Cerebellar cortex (tissue), 1 donor: ENCODE results near the gene TRIO.

Source experiments
- DNase-seq: peaks from one replicate; pipeline ENCODE4 v3.0.0-alpha.2; 2015; ENCODE audit warnings: low spot score

TRIO gene

GRCh38 chr5:14123551-14123950, 19.6 kb upstream of the TRIO start:
- DNase-seq: no peak

- no peak for DNase-seq
Observed at GRCh38 chr5:14123974-14124482, 19.1 kb upstream of the TRIO start.

- no peak for DNase-seq
Observed at GRCh38 chr5:14125262-14125661, 17.9 kb upstream of the TRIO start.

DNA sequence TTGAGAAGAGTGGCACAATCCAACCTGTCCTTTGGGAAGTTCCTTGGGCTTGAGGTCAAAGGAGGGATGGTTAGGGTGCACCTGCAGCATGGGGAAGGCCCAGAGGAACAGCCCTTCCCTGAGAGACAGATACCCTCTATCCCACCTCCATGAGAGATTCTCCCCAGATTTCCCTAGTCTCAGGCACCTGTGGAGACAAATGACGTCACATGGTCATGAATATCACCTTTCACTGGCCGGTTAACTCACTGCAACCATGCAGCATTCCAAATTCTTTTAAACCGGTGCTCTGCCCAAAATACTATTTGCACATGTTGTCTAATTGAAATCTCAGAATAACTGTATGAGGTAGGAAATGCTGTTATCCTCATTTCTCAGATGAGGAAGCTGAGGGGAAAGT, 15.6 kb upstream of the TRIO start:
- no peak for DNase-seq

- no peak for DNase-seq
Observed at GRCh38 chr5:14128079-14128478, 15.1 kb upstream of the TRIO start.

- DNase-seq: no peak
Observed at GRCh38 chr5:14129123-14129522, 14.0 kb upstream of the TRIO start.

DNA sequence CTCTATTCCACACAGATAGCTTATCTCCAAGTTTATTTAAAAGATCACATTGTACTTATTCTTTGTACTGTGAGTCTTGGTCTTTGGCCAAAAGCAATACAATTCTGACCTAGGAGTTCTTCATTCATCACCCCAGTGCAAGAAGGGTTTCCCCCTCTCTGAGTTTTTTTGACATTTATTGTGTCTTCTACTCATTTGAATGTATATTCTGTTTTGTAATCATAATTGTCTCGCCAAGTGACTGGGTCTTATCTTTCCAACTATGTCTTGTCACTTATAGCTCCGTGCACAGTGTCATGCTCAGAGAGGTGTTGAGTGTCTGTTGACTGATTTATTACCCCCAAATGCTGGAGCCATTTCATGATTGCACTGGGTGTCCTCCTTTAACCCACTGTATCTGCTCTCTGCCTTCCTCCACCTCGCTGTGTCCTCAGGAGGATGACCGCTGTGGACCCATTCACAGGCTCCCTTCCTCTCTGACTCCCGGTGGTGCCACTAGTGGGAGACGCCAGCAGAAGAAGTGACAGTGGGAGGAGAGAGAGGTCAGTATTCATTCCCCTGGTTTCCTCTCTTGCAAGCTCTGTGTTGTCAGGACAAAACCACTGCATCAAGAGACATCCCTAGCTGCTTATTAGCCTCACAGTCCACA, 11.2 kb upstream of the TRIO start:
- DNase-seq: no peak

GRCh38 chr5:14133394-14133793, 9.7 kb upstream of the TRIO start:
- DNase-seq: no peak

GRCh38 chr5:14134083-14134482, 9.1 kb upstream of the TRIO start:
- DNase-seq: no peak

DNA sequence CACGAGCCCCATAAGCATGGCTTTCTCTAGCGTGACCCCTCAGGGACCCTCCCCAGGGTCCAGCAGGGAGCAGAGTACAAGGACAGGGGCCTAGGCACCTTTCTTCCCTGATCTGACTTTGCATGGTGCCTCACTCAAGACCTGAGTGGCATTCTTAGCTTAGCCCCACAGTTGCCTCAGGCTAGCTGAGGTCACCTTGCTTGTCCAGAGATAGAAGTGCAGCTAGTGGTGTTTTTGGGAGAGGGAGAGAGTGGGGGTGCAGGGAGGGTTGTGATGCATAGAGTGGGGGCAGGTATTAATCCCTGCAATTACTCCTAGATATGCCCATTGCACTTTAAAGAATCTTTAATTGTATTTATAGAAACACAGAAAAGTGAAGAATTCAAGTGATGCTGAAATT, 8.4 kb upstream of the TRIO start:
- DNase-seq: no peak

DNA sequence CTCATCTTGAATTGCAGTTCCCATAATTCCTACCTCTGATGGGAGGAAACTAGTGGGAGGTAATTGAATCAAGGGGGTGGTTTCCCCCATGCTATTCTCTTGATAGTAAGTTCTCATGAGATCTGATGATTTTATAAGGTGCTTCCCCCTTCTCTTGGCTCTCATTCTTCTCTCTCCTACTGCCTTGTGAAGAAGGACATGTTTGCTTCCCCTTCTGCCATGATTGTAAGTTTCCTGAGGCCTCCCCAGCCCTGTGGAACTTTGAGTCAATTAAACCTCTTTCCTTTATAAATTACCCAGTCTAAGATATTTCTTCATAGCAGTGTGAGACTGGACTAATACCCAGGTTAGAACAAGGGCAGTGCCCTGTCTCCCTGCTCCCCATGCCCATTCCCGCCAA, 7.5 kb upstream of the TRIO start:
- no peak for DNase-seq

- no peak for DNase-seq
Observed at GRCh38 chr5:14136228-14136627, 6.9 kb upstream of the TRIO start.

GRCh38 chr5:14138608-14139540, 4.3 kb upstream of the TRIO start:
- no peak for DNase-seq

DNA sequence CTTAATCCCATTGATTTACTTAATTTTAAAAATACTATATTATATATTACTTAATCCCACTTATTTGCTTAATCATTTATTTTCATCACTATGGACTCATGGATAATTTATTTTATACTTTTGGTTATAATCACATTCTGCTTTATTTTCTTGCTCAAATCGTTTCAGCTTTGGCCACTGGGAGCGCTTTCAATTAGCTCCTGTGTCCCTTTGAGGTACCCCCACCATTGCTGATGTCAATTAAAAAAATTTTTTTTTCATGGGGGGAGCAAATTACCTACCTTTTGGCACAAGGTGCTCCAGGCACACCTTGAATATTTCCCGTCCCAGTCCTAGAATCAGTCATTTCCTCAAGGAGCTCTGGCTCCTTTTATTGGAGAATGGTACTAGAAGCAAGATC, 1.4 kb upstream of the TRIO start:
- DNase-seq: no peak

- DNase-seq: no peak
Observed at GRCh38 chr5:14142202-14142826, 828 bp upstream of the TRIO start.

GRCh38 chr5:14143546-14143840, 351 bp downstream of the TRIO start:
- no peak for DNase-seq

- DNase-seq: no peak
Observed at GRCh38 chr5:14143841-14144585, 871 bp downstream of the TRIO start.

GRCh38 chr5:14144586-14145434, 1.7 kb downstream of the TRIO start:
- peak; percentile 94 for DNase-seq

- peak; percentile 52 for DNase-seq
Observed at GRCh38 chr5:14145435-14146334, 2.5 kb downstream of the TRIO start.

- no peak for DNase-seq
Observed at GRCh38 chr5:14146725-14147124, 3.6 kb downstream of the TRIO start.
